GM18519 (cell line): ENCODE data around the gene SOX2.

ENCODE experiments used
- ATAC-seq: cut with Tn5 transposase; IDR thresholded peaks from one replicate; pipeline ENCODE4 v1.9.1; 2021; ENCODE audit warnings: mild to moderate bottlenecking, moderate library complexity; ENCODE audit not compliant: unreplicated experiment, low FRiP score

The SOX2 gene

DNA sequence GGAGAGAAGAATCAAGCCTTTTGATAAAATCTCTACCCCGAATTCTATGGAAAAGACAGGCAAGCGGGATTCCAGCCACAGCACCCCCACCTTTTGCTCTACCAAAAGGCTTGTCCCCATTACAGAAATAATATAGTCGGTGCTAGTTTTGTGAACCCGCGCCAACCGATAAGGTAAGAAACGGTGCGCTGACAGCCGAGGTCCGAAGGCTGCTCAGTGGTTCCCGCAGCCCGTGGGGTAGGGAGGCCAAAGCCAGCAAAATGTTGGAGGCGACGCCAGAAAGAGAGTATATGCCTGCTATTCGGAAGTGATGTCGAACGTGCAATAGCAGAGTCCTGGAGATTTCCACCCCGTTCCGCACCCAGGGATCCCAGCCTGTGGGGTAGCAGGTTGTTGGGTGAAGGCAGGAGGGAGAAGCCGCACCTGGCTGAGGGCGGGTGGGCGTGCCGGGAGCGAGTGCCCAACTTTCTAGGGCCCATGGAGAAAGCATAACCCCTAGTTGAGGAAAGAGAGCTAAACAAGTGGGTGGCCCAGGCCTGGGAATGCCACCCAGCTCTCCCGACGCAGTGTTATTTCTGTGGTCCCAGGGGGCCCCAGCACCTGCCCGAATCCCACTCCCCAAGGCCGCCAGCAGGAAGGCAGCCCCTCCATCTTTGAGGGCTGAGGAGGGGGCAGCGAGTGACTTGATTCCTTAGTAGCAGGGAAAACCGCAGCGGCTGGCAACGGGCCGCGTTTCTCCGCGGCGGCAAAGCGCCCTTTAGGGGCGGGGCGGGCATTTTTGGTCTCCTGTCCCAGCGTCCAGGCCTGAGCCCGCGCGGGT, 7.9 kb upstream of the SOX2 start:
- no peak for ATAC-seq

DNA sequence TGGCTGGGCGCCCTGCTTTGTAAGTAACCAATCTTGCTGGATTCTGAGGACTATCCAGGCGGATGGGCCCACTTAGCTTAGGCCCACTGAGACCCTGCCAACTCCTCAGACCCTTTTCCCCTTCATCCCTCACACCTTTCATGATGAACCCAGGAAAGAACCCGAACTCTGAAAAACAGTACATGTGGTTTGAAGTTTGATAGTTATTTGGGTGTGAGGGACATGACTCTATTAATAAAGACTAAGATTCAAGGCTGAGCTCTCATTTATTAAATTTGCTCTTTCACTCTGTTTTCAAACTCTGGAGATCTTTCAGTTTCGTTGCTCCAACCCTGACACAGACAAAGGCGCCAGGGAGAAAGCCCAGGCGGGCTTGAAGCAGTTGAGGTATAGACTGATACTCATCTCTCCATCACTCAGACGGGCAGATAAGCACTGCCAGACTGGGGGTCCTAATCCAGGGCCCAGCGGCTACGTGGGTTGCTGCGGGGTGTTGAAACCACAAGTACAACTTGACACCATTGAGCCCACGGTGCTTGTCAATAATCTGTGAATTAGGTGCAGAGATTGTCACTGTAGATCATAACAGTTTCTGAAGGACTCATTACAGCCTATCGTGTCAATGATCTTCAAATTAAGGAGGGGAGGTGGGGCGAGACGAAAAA, 7.2 kb upstream of the SOX2 start:
- no peak for ATAC-seq

DNA sequence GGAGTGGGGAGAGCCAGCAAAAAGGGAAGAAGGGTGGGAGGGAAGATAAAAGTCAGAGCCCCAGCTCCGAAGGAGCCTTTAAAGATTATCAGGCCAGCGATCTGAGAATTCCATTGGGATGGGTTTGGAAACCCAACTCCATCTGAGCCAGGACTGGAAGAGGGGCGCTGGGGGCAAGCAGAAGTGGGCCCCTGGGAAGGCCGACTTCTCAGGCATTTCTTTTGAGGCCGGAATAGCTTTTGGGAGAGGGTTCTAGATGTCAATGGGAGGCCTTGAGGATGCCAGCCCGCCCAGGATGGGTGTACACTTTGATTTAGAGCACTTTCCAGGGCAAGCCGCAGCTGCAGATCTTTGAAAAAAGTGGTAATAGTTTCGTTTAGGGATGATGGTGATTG, 6.6 kb upstream of the SOX2 start:
- ATAC-seq = no peak

DNA sequence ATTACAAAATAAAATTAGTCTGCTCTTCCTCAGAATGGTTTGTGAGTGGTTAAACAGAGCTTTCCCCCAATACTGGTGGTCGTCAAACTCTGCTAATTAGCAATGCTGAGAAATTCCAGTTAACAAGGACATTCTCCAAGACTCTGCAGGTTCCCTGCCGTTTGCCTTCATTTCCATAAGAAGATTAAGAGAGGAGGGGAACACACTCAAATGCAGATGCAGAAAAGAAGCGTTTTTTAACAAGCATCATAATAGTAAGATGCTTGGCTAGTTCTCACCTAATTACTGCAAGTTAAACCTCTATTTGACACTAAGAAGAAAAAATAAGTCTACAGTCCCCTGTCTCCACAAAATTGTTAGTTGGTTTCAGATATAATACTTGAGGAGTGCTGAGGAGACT, 3.7 kb upstream of the SOX2 start:
- ATAC-seq = no peak

DNA sequence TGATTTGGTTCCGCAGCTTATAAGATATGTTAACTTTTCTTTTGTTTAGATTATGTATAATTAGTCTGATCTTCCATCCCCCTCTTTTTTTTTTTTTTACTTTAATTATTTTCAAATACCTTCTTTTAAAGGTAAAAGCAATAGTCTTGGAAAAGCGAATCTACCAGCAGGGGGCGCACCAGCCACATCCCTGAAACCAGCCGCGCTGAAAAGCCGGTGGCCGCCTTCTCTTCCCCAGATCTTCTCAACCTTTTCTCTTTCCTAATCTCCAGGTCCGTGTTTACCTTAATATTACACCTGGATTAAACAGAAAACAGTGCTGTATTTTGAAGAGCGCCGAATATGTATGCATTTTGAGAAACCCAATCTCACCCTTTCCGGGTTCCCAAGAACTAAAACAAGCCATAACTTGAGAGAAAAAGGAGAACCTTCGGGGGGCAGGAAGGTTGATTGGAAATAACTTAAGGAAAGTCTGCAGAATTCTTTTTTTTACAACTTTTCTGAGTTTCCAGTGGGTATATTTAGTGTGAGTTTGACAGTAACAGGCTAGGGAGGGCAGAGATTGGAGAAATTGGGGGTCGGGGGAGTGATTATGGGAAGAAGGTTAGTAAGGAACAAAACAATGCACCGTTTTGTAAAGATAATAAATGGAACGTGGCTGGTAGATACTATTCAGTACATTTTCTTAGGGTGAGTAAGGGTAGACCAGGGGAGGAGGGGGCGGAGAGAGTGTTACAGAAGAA, 2.0 kb upstream of the SOX2 start:
- ATAC-seq = no peak

DNA sequence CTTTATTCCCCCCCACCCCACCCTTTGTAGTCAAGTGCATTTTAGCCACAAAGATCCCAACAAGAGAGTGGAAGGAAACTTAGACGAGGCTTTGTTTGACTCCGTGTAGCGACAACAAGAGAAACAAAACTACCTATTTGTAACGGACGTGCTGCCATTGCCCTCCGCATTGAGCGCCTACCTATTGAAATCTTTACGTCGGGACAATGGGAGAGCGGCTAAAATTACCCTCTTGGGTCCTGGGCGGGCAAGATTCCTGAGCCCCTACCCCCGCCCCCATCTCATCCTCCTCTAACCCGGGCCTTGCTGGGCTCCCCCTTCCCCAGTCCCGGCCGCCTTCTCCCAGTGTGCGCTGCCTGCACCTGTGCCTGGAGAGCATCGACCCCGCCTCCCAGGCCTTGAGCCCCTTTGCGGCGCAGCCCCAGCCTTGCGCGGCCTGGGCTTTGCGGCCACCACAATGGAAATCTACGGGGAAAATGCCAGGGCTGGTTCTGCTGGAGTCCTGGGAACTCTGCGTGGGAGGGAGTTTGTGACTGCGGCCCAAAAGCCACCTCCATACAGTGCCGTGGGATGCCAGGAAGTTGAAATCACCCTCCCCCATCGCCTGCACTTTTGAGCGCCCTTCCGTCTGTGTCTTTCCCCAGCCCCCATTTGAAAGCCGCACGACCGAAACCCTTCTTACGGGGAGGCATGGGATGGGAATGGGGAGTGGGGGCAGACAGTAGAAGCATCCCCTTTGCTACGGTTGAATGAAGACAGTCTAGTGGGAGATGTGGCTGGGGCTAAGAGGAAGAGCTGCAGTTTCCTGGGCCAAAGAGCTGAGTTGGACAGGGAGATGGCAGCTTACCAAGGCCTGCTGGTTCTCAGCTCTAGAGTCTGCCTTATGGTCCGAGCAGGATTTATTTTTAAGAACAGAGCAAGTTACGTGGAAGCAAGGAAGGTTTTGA, 1.1 kb upstream of the SOX2 start:
- no peak for ATAC-seq

DNA sequence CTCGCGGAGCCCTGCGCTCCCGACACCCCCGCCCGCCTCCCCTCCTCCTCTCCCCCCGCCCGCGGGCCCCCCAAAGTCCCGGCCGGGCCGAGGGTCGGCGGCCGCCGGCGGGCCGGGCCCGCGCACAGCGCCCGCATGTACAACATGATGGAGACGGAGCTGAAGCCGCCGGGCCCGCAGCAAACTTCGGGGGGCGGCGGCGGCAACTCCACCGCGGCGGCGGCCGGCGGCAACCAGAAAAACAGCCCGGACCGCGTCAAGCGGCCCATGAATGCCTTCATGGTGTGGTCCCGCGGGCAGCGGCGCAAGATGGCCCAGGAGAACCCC, 464 bp downstream of the SOX2 start:
- ATAC-seq = no peak

DNA sequence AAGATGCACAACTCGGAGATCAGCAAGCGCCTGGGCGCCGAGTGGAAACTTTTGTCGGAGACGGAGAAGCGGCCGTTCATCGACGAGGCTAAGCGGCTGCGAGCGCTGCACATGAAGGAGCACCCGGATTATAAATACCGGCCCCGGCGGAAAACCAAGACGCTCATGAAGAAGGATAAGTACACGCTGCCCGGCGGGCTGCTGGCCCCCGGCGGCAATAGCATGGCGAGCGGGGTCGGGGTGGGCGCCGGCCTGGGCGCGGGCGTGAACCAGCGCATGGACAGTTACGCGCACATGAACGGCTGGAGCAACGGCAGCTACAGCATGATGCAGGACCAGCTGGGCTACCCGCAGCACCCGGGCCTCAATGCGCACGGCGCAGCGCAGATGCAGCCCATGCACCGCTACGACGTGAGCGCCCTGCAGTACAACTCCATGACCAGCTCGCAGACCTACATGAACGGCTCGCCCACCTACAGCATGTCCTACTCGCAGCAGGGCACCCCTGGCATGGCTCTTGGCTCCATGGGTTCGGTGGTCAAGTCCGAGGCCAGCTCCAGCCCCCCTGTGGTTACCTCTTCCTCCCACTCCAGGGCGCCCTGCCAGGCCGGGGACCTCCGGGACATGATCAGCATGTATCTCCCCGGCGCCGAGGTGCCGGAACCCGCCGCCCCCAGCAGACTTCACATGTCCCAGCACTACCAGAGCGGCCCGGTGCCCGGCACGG, 991 bp downstream of the SOX2 start:
- ATAC-seq = no peak

DNA sequence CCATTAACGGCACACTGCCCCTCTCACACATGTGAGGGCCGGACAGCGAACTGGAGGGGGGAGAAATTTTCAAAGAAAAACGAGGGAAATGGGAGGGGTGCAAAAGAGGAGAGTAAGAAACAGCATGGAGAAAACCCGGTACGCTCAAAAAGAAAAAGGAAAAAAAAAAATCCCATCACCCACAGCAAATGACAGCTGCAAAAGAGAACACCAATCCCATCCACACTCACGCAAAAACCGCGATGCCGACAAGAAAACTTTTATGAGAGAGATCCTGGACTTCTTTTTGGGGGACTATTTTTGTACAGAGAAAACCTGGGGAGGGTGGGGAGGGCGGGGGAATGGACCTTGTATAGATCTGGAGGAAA, 1.5 kb downstream of the SOX2 start:
- ATAC-seq = no peak

DNA sequence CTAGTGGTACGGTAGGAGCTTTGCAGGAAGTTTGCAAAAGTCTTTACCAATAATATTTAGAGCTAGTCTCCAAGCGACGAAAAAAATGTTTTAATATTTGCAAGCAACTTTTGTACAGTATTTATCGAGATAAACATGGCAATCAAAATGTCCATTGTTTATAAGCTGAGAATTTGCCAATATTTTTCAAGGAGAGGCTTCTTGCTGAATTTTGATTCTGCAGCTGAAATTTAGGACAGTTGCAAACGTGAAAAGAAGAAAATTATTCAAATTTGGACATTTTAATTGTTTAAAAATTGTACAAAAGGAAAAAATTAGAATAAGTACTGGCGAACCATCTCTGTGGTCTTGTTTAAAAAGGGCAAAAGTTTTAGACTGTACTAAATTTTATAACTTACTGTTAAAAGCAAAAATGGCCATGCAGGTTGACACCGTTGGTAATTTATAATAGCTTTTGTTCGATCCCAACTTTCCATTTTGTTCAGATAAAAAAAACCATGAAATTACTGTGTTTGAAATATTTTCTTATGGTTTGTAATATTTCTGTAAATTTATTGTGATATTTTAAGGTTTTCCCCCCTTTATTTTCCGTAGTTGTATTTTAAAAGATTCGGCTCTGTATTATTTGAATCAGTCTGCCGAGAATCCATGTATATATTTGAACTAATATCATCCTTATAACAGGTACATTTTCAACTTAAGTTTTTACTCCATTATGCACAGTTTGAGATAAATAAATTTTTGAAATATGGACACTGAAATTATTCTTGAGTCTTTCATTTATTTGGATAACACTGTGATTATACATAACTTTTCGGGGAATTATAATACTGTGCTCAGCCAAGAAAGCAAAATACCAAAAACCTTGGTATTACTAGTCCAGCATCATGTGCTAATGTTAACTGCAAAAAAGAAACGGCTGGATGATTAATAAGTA, 2.2 kb downstream of the SOX2 start:
- ATAC-seq = no peak

DNA sequence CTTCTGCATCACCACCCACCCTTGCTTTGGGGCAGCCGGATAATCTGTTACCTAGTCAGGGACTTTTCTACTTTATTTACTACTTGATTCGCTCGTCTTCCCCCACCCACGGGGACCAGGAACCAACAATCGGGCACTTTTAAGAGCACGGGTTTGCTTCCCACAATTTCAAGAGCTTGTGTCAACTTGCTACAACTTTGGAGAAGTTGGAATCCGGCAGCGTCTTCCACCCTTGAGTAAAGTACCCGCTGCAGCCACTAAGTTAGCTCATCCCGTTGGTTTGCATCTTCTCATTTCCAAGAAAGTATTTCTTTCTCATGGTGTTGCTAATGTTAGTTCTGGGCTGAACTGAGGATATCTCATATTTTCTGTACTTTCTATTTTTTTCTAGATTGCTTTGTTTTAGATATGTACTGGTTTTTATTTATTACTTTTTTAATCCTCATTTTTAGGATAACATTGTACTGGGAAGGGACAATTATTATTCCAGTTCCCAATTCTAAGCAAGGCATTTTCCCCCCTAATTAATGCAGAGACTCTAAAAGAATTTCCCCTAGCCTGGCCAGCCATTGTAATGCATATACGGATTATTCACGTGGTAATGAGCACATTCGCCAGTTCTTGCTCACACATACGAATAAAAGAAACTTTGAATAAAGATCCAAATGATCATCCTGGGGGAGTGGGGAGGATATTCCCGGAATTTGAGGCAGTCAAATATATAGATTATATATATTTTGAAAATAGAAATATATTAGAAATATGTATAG, 4.0 kb downstream of the SOX2 start:
- no peak for ATAC-seq

DNA sequence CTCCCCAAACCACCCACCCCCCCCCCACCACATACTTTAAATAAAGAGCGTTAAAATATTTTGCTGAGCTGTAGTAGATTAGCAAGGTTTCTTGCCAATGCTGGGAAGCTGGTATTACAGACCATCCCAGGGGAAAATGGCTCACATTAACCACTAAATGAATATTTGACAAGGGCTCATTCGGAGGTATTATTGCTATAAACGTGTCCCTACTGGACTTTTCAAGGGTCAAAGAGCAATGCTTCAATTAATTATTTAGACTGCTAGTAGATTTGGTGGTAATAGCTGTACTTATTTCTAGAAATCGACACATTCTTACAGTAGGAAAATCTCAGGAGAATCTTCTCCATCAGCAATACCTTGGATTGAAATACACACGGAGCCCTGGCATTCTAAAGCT, 5.2 kb downstream of the SOX2 start:
- no peak for ATAC-seq

DNA sequence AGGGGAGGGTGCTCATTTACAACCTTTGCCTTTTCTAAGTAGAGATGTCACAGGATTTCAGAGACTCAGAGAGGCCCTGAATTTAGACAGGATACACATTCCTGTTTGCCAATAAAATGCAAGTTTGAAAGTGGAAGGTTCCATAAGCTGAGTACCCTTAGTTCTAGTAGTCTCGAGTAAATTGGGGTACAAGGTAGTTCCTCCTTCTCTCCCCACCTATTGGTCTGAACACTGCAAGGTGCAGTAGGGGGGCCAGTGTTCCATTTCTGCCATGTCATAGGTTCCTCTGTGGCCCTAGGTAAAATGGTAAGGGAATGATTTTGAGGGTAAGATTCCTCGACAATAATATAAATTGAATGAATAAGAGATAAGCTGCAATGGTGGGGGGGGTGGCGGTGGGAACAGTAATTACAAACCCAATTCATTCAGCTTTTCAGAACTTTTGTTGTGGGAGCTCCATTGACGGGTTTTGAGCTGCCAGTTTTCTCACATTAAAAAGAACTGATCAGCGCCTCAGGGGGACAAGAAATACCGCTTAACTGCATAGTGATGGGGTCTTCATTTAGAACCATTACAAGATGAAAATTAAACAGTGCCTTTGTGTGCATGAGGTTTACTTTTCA, 5.9 kb downstream of the SOX2 start:
- no peak for ATAC-seq

DNA sequence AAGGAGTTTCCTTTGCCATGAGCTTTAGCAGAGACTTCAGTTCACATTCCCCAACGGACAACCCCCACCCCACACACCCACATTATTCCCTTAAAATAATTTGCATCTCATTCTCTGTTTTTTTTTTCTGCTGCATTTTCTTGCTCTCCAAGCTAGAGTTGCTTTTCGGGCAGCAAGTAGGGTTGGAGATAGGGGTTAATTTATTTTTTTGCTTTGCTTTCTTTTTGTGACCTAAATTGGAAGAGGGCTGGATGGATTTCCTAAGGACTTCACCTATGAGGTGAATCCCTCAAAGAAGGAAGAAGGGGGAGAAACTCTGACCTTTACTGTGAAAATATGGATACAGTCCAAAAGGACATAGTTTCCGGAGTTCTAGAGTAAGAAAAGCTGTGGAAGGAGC, 6.6 kb downstream of the SOX2 start:
- ATAC-seq = no peak

DNA sequence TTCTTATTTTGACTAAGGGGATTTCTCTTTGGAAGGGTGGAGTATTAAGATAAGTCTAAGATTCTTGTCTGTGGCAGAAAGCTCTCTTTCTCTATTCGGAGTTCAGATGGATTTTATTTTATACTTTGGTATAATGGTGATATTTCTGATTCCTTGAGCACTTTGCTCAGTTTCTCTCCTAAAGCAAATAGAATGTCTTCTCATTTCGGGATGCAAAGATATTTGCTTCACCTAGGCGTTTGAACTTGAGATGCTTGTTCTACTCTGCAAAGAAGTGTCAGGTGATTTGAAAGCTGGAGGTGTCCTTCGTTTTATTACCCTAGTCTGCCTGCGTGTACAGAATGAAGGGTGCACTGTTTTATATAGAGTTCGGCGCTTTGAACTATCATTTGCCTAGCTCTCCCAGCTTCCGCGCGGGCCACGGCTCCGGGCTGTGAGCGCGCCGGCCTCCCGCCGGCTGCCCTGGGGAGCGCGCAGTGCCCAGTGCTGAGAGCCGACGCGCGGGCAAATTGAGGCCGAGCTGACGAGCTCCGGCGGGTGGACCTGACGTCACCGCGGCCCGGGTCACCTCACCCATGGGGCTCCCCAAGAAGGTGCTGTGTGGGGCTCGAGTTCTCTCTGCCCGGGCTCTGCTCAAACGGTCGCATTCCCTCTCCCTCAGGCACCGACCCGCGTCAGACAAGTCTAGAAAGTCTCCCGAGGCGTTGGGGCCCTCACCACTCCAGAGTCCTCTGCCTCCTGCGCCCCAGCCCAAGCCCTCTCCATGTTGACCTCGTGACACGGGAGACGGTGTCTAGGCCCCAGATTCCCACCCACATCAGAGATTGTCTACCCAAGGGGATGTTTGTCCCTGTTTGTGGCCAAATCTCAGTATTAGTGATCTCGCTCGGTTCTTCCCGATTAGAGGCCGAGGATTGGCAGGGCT, 7.5 kb downstream of the SOX2 start:
- ATAC-seq = no peak

DNA sequence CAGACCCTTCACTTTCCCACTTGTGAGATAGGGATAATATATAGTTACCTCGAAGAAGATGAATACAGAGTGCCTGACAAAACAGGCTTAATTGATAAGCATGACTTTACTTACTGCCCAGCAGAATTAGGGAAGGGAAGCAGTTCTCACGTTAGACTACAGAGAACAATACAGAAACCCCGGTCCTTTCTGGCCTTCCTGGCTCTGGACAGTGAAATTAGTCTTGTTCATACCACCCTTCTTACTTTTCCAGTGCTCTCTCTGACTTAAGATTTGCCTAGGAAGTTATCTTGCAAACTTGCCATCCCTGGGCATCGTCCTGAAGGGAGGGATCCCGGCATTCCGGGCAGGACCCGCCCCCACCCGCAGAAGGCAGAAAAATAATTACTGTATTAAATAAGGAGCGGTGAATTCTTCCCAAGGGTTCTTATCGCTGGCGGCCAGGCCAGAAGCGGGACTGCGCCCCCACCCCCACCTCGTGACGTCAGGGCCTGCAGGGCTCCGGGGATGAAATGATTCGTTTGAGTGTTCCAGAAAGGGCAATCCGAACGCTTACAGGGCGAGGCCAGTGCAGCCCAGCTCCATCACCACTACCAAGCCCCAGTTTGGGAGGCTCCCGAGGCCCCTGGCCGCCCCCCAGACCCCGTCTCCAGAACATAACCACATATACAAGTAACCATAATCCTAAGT, 8.4 kb downstream of the SOX2 start:
- ATAC-seq = no peak
